ENCODE data around the gene CBLIF. TPM values are rescaled to one million over a fixed set of nuclear protein-coding genes. Genes with fewer than 3 reads are reported as not detected.
"Not testable (repeated sequence)": the region's sequence is repeated elsewhere in the genome, so short reads cannot be mapped to it uniquely, and the experiment has no call there.

The CBLIF gene
- total RNA-seq, 1 donor, result not detected

DNA sequence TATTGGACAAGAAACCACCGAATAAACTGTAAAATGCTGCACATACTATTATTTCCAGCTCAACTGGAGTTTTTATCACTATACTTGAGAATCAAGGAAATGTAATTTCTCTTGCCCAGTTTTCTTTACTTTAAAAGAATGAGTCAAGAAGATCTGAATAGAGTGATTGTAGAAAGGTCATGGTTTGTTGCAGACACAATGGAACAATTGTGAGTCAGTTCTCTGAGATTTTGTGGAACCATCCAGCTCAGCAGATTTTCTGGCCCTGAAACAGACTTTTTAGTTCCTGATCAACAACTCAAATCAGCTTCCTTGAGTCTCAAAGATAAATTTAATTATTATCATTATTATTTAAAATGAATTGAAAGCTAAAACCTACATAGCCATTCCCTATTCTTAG, 19.7 kb upstream of the CBLIF start:
- TF ChIP-seq CTCF (IDR thresholded peaks at IDR 0.05; ENCODE audit: insufficient read depth, low read depth, low read length), result no peak
- no peak for DNase-seq (ENCODE audit: low read depth)
- H3K4me3 ChIP-seq (ENCODE audit: low read depth, low read length), result no peak overlapping the region

DNA sequence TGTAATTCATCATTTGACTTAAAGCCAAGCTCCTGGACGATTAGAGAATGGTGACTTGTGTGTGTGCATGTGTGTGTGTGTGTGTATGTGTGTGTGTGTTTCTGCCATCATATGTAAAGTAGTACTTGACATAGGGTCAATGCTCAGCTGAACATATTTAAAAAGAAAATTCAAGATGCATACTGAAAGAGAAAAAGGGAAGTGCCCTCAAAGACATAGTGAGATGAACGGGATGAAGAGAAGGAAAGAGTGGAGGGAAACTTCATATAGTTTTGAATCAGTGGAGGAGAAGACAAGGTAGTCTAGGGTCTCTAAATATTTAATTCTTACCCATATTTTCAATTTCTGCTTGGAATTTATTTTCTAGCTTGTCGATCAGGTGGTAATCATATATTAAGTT, 17.0 kb upstream of the CBLIF start:
- TF ChIP-seq CTCF (IDR thresholded peaks at IDR 0.05; ENCODE audit: insufficient read depth, low read depth, low read length), result no peak
- H3K4me3 ChIP-seq (ENCODE audit: low read depth, low read length), result no peak overlapping the region
- DNase-seq (ENCODE audit: low read depth), result no peak

DNA sequence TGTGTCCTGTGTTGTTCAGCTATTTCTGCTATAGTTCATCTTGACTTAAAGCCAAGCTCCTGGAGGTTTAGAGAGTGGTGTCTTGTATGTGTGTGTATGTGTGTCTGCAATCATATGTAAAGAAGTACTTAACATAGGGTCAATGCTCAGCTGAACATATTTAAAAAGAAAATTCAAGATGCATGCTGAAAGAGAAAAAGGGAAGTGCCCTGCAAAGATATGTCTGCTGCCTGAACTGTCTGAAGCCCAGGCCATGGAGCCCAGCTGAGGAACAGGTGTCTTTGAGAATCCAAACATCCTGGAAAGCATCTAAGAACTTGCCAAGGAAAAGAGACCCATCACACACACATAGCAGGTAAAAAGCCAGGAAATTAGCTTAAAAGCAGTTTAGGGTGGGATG, 14.4 kb upstream of the CBLIF start:
- no peak overlapping the region for H3K4me3 ChIP-seq (ENCODE audit: low read depth, low read length)
- DNase-seq (ENCODE audit: low read depth), result no peak
- no peak for TF ChIP-seq CTCF (IDR thresholded peaks at IDR 0.05; ENCODE audit: insufficient read depth, low read depth, low read length)

GRCh38 chr11:59857439-59858434, 12.4 kb upstream of the CBLIF start:
- no peak for TF ChIP-seq CTCF (IDR thresholded peaks at IDR 0.05; ENCODE audit: insufficient read depth, low read depth, low read length)
- no peak overlapping the region for H3K4me3 ChIP-seq (ENCODE audit: low read depth, low read length)
- peak; percentile 8 for DNase-seq (ENCODE audit: low read depth)

- no peak for DNase-seq (ENCODE audit: low read depth)
- TF ChIP-seq CTCF (IDR thresholded peaks at IDR 0.05; ENCODE audit: insufficient read depth, low read depth, low read length), result no peak
- no peak overlapping the region for H3K4me3 ChIP-seq (ENCODE audit: low read depth, low read length)
These were observed 9.6 kb upstream of the CBLIF start for GRCh38 chr11:59854871-59855270.

GRCh38 chr11:59851416-59851815, 6.1 kb upstream of the CBLIF start:
- not testable (repeated sequence) for H3K4me3 ChIP-seq (ENCODE audit: low read depth, low read length); DNase-seq (ENCODE audit: low read depth)

DNA sequence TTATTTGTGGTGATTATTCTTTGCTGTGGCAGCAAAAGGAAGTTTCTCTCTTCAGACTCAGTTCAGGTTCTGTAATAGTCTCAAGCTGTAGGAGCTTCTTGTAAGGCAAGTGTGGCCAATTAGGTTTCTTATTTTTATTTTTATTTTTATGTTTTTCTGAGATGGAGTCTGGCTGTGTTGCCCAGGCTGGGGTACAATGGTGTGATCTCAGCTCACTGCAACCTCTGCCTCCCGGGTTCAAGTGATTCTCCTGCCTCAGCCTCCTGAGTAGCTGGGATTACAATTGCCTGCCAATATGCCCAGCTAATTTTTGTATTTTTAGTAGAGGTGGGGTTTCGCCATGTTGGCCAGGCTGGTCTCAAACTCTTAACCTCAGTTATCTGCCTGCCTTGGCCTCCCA, 4.3 kb upstream of the CBLIF start:
- H3K4me3 ChIP-seq (ENCODE audit: low read depth, low read length); DNase-seq (ENCODE audit: low read depth): not testable (repeated sequence)

GRCh38 chr11:59849129-59849528, 3.8 kb upstream of the CBLIF start:
- no peak overlapping the region for H3K4me3 ChIP-seq (ENCODE audit: low read depth, low read length)
- TF ChIP-seq CTCF (IDR thresholded peaks at IDR 0.05; ENCODE audit: insufficient read depth, low read depth, low read length), result no peak
- no peak for DNase-seq (ENCODE audit: low read depth)

GRCh38 chr11:59848439-59848838, 3.1 kb upstream of the CBLIF start:
- DNase-seq (ENCODE audit: low read depth); H3K4me3 ChIP-seq (ENCODE audit: low read depth, low read length): not testable (repeated sequence)

All from fibroblast of villous mesenchyme (primary cell).